Brain pericyte (primary cell): ENCODE data around the gene SFN.

Experiments used
- DNase-seq: peaks from one replicate; pipeline ENCODE4 v3.0.0-alpha.2; 2012; ENCODE audit warnings: low read depth, low spot score

SFN gene

GRCh38 chr1:26911399-26912146, 48.6 kb downstream of the SFN start:
- no peak for DNase-seq

GRCh38 chr1:26912147-26912490, 49.2 kb downstream of the SFN start:
- DNase-seq = no peak

- no peak for DNase-seq
These were observed 50.4 kb downstream of the SFN start for GRCh38 chr1:26913389-26913753.
